Measurements from ENCODE around the gene TMCC1.

GRCh38 chr3:129632556-129632955, 261.0 kb downstream of the TMCC1 start:
- TF ChIP-seq CTCF (conservative IDR thresholded peaks at IDR 0.05; ENCODE audit: low read depth, low read length): no peak
- no peak for TF ChIP-seq EZH2 (IDR thresholded peaks at IDR 0.05; ENCODE audit: low read length, unreplicated experiment)
- no peak for TF ChIP-seq EZH2phosphoT487 (IDR thresholded peaks at IDR 0.05; ENCODE audit: borderline replicate concordance, low read length)
